NCI-H146 (cell line): Measurements from ENCODE around the gene KRTAP6-3.
A peak's percentile ranks its signal among the peaks of the same experiment; 100 is the strongest.

Source experiments
- DNase-seq: peaks from one replicate; lab custom pipeline; 2025; lab: John Stamatoyannopoulos, UW

KRTAP6-3 gene, protein sequence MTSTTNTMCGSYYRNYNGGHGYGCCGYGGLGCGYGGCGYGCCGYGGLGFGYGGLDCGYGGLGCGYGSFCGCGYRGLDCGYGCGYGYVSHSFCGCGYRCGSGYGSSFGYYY

GRCh38 chr21:30592140-30592539, at the start of gene KRTAP6-3:
Gene KRTAP6-3 (plus strand): TSS chr21:30592440. CDS start chr21:30592446, 6 bp downstream.
- no peak for DNase-seq

GRCh38 chr21:30552782-30553181, 39.5 kb upstream of the KRTAP6-3 start:
- DNase-seq = no peak

- DNase-seq = no peak
Observed at GRCh38 chr21:30555095-30555494, 37.1 kb upstream of the KRTAP6-3 start.

GRCh38 chr21:30561264-30561895, 30.9 kb upstream of the KRTAP6-3 start, which contains the start of gene KRTAP19-7:
Gene KRTAP19-7 (minus strand): TSS chr21:30561314. CDS start chr21:30561289, 25 bp downstream.
- no peak for DNase-seq

GRCh38 chr21:30561957-30562356, 30.3 kb upstream of the KRTAP6-3 start:
- DNase-seq = no peak

DNA sequence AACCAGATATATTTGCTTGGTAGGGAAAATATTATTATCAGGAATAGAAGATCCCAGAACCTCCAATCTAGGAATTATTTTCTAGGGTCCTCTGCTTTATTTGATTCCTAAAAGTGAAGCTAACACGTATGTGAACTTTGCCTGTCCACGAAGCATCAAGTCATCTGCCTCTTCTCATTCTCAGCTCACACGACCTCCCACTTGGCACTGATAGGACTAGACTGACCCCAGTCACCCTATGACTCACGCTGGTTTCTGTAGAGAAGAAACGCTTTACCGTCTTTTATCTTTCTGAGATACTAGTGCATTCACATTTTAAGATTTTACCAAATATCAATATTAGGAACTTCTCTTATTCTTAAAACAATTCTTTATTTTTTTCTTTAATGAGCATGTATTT, 29.2 kb upstream of the KRTAP6-3 start:
- DNase-seq = no peak

DNA sequence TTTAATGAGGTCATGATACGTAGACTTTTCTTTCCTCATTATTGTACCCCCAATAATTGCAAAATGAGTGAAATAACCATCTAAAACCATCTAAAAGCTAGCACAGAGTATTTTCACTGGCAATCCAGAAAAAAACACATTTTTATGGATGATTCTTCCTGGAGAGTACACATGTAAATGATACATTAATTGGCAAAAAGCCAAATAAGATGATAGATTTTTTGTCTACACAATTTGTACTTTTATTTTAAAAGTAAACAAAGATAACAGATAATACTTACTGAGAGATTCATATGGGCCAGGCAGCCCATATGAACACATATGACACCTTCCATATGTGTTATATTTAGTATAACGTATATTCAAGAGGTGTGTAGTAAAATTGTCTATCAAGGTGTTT, 28.6 kb upstream of the KRTAP6-3 start:
- no peak for DNase-seq

DNA sequence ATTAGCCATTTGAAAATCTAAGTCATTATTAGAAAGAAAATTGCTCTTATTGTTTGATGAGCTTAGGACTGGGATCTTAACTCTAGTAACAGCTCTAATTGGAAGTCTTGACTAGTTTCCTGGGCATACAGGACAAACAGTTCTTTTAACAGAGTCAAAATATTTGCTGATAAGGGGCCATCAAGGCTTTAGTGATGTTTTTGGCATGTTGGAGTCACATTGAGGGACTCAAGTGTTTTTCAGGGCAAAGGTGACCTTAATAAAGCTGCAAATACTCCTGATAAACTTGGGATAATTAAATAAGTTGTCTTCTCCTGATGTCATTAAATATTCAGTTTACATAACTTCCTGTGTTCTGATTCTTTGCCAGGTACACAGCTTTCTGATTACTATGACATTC, 24.6 kb upstream of the KRTAP6-3 start:
- DNase-seq = no peak

- peak; percentile 15 for DNase-seq
Observed at GRCh38 chr21:30577766-30578165, 14.5 kb upstream of the KRTAP6-3 start.

DNA sequence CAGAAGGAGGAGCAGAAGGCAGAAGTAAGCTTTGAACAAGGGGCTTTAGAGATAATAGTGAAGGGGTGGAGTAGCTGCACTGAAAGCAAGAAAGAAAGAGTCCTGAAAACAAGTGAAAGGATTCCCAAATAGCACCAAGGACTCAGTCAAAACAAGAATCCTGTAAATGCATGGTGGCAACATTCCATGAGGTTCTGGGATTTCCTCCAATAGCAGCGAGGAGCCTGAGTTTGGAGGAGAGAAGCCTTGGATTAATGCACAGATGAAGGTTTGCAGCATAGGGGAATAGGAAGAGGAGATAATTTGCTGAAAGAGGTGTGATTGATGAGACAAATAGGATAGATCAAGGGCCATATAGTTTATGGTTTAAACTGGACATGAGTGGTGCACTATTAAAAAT, 12.9 kb upstream of the KRTAP6-3 start:
- DNase-seq = no peak

- DNase-seq = no peak
Observed at GRCh38 chr21:30580132-30580531, 12.1 kb upstream of the KRTAP6-3 start.

DNA sequence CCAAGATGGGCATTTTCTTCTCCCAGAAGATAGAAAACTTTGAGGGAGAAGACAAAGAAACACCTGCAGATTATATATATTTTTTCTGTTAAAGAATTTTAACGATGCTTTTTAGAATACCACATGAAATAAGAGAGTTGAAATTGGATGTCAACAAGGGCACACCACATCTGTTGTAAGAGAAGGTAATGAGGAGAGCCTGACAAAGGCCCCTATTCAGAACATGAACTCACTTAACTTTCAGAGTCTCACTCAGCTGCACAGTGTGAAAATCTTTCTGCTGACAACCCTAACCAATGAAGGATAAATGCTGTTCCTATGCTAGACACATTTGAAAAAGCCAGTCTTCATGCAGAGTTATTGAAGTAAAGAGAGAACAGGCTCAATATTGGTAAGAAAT, 9.4 kb upstream of the KRTAP6-3 start:
- no peak for DNase-seq

DNA sequence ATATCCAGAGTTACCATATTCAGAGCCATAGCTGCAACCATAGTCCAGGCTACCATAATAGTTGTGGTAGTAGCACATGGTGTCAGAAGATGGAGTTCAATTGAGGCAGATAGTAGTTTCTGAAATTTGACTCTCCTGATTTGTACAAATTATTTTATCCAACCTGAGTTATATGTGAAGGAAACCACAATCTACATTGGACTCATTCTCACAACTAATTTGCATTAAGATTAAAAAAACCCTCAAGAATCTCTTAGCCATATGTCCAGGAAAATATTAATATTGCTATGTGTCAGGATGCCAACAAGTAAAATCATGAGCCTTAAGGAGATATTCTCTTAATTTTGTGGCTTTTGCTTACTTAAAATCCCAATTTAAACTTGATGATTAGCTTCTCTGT, 1.9 kb upstream of the KRTAP6-3 start, which contains the start of gene KRTAP22-2:
KRTAP22-2 (minus strand) TSS at position 101 of the 400 bp plus-strand sequence.
- DNase-seq = no peak

DNA sequence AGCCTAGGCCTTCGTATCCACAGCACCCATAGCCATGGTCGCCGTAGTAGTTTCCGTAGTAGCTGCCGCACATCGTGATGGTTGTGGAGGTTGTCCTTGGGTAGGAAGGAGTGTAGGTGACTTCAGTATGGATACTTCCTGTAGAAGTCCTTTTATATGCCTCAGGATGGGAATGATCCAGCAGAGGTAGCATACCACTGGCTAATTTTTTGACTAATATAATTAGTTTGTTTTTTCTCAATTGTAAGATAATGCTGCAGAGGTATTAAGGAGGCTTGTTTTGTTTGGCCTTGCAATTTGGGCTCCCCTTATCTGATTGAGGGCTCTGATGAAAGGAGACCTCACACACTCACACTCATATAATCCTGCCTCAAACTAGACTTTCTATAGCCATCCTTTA, 6.6 kb downstream of the KRTAP6-3 start, which contains the start of gene KRTAP6-2:
KRTAP6-2 (minus strand) TSS at position 101 of the 400 bp plus-strand sequence; CDS start at position 73, 28 bp downstream.
- DNase-seq = no peak

- no peak for DNase-seq
Observed at GRCh38 chr21:30600787-30601186, 8.5 kb downstream of the KRTAP6-3 start, which contains the start of gene KRTAP22-1. Gene KRTAP22-1 (plus strand): TSS chr21:30601087.

DNA sequence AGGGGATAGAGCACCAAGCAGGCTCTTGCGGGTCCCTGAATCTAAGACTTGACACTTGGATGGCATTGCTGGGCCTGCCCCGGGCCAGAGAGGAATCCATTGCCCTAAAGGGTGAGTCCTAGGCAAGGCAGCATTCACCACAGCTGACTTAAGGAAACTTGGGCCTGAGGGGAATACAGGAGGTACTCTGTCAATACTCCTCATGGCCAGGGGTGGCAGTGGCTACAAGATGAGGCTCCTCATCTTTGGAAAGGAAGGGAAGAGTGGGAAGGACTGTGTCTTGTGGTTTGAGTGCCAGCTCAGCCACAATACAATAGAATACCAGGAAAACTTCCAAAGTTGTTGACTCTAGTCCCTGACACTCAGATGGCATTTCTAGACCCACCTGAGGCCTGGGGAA, 13.7 kb downstream of the KRTAP6-3 start:
- DNase-seq = no peak

- no peak for DNase-seq
Observed at GRCh38 chr21:30612132-30612531, 19.9 kb downstream of the KRTAP6-3 start.

GRCh38 chr21:30613836-30614235, 21.6 kb downstream of the KRTAP6-3 start, which contains the start of gene KRTAP6-1:
Gene KRTAP6-1 (minus strand): TSS chr21:30613930. CDS start chr21:30613904, 26 bp downstream.
- no peak for DNase-seq

DNA sequence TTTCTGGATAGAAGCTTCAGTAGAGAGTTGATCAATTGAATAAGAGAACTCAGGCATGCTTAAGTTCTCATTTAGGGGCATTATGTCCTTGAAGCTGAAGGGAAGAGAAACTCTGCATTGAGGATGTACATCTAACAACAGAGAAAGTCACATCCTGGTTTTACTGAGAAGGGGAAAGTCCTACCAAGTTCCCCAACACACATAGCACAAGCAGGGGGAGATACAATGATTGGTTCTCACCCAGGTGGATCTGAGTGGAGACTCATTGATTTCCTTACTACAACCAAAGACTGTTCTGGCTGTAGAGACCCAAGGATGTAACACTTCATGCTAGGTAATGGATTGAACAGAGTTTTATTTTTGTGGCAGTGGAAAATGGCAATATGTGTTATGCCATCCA, 23.0 kb downstream of the KRTAP6-3 start:
- no peak for DNase-seq

DNA sequence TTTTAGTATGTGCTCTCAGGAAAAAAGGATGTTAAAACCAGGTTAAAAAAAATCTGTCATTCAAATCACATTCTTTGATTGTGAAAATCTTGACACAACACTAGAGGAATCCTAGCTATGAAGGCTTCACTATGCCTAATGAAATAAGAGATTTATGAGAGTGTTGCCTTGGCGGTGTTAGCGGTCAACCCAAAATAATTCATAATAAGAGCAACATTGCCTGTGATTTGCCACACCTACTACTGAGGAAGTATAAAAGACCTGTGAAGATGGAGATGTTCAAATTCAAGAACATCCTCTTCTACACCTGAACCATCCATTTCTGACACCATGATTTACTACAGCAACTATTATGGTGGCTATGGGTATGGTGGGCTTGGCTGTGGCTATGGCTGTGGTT, 23.9 kb downstream of the KRTAP6-3 start, which contains the start of gene KRTAP20-1:
KRTAP20-1 (plus strand) TSS at position 301 of the 400 bp plus-strand sequence; CDS start at position 331, 30 bp downstream.
- DNase-seq = no peak

DNA sequence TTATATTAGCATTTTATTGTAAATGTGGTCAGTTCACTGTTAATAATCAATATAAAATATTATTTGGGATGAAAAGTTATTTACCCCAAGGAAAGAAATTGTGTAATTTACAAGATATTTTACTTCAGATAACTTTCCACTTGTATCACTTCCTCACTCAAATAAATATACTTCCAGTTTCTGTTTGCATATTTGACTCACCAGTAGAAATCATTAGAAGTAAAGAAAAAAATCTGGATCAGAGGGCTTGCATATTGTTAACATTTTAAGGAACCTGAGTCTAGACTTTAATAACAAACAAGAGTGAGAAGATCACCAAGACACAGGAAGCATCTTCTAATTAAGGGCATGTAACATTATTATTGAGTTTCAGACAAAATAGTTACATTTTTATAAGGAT, 27.8 kb downstream of the KRTAP6-3 start:
- no peak for DNase-seq

GRCh38 chr21:30620522-30620921, 28.3 kb downstream of the KRTAP6-3 start, which contains the start of gene KRTAP20-4:
Gene KRTAP20-4 (plus strand): TSS chr21:30620627.
- DNase-seq = peak; percentile 6

DNA sequence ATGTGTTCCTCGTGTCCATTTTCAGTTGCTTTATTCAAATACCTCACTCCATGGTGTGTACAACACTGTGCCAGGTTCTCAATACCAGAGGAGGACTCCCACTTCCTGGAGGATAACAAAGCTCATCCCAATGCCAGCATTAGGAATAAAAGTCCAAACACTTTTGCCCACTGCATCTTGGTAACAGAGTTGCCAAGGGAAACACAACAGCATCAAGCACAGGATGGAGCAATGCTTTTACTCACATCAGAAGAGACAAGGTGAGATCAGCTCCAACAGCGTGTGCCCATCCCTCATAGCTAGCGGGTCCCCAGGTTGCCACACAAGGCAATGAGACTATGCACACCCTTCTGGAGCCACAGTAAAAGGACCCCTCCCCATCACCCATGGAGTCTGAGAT, 31.1 kb downstream of the KRTAP6-3 start:
- no peak for DNase-seq
